Activated CD4-positive, alpha-beta T cell treated with anti-CD3 and anti-CD28 coated beads, Interleukin-2, amount 50 U/mL, for 24 hours (primary cell): ENCODE results near the gene TTI1.

Experiments
- DNase-seq, 2 donors: peaks; one replicate each; pipeline ENCODE4 v3.0.0-alpha.2; 2020; ENCODE audit warnings: low read depth in 1 of 2, low spot score in 1 of 2

TTI1 gene

GRCh38 chr20:37939701-37940560 is 93.3 kb downstream of the TTI1 start:
- DNase-seq: no peak

GRCh38 chr20:37938954-37939353 is 94.3 kb downstream of the TTI1 start:
- DNase-seq: no peak

GRCh38 chr20:37938181-37938750 is 95.0 kb downstream of the TTI1 start:
- DNase-seq: no peak

GRCh38 chr20:37937686-37938085 is 95.6 kb downstream of the TTI1 start:
- no peak for DNase-seq

- no peak for DNase-seq
Measured at GRCh38 chr20:37936451-37936850, 96.8 kb downstream of the TTI1 start.

GRCh38 chr20:37936041-37936440 is 97.2 kb downstream of the TTI1 start:
- no peak for DNase-seq

- DNase-seq: no peak
Measured at GRCh38 chr20:37935435-37935834, 97.8 kb downstream of the TTI1 start.

- no peak for DNase-seq
Measured at GRCh38 chr20:37934634-37935375, 98.5 kb downstream of the TTI1 start.

GRCh38 chr20:37933786-37934633 is 99.2 kb downstream of the TTI1 start:
- DNase-seq: no peak
